SK-N-SH (cell line): ENCODE measurements around the gene SLC27A4. TPM values are rescaled to one million over a fixed set of nuclear protein-coding genes. Genes with fewer than 3 reads are reported as not detected.

ENCODE experiments used
- CTCF ChIA-PET: fragments of 300-600, 350-600 bp; formaldehyde crosslinking; extraction: SDS; loops from one replicate; lab custom pipeline; 2021; lab: Yijun Ruan, JAX
- POLR2A ChIA-PET: fragments of 350-600 bp; sonication (Branson Sonifier 250); formaldehyde crosslinking; extraction: SDS; loops from one replicate; lab custom pipeline; 2020; ENCODE audit warnings: antibody characterized with exemption, inconsistent platforms; lab: Yijun Ruan, JAX
- DNase-seq: peaks from one replicate; pipeline ENCODE4 v3.0.0; 2012
- H2AFZ ChIP-seq: fragments of 200-600 bp; sonication (generic); 2 replicates; pipeline ENCODE4 v1.8.1; 2016; ENCODE audit warnings: antibody characterized with exemption, mild to moderate bottlenecking, low read depth
- H3F3A ChIP-seq: fragments of 200-600 bp; sonication (generic); replicated peaks from 2 replicates; pipeline ENCODE3; 2016; ENCODE audit warnings: antibody characterized with exemption, mild to moderate bottlenecking; ENCODE audit not compliant: insufficient read depth
- H3K27ac ChIP-seq, 2 experiments: fragments of 200-500 bp in 1 of 2; fragments of 200-600 bp in 1 of 2; sonication (Bioruptor generic) in 1 of 2; sonication (generic), shearing (Covaris generic) in 1 of 2; 2 replicates each; pipeline versions ENCODE4 v1.5.1 to v1.6.1; 2014 to 2016; ENCODE audit warnings: low read depth in 2 of 2, inconsistent platforms in 1 of 2, low read length in 1 of 2, mild to moderate bottlenecking in 1 of 2, mixed read lengths in 1 of 2
- H3K27me3 ChIP-seq: fragments of 200-600 bp; sonication (generic), shearing (Covaris generic); 2 replicates; pipeline ENCODE4 v1.6.1; 2016; ENCODE audit warnings: mixed run types; ENCODE audit not compliant: insufficient read depth
- H3K36me3 ChIP-seq, 2 experiments: fragments of 200-500 bp in 1 of 2; fragments of 200-600 bp in 1 of 2; sonication (Bioruptor generic) in 1 of 2; sonication (generic) in 1 of 2; replicated peaks in 1 of 2; 2 replicates each; pipeline versions ENCODE3 to v1.5.1; 2014 to 2016; ENCODE audit warnings: low read length in 1 of 2, mild to moderate bottlenecking in 1 of 2; ENCODE audit not compliant: insufficient read depth in 2 of 2, control insufficient read depth in 1 of 2
- H3K4me1 ChIP-seq, 2 experiments: fragments of 200-500 bp in 1 of 2; fragments of 200-600 bp in 1 of 2; sonication (Bioruptor generic) in 1 of 2; sonication (generic), shearing (Covaris generic) in 1 of 2; 2 replicates each; pipeline versions ENCODE4 v1.5.1 to v1.6.1; 2014 to 2016; ENCODE audit warnings: low read depth in 1 of 2, low read length in 1 of 2, mixed run types in 1 of 2; ENCODE audit not compliant: insufficient read depth in 2 of 2, control insufficient read depth in 1 of 2
- H3K4me2 ChIP-seq: fragments of 200-600 bp; sonication (generic), shearing (Covaris generic); 2 replicates; pipeline ENCODE4 v1.6.1; 2017; ENCODE audit warnings: mixed run types
- H3K4me3 ChIP-seq, 2 experiments: fragments of 200-500 bp in 1 of 2; fragments of 200-600 bp in 1 of 2; sonication (Bioruptor generic) in 1 of 2; sonication (generic), shearing (Covaris generic) in 1 of 2; 2 replicates each; pipeline versions ENCODE4 v1.5.1 to v1.8.1; 2014 to 2016; ENCODE audit warnings: low read depth in 2 of 2, inconsistent platforms in 1 of 2, low read length in 1 of 2, mild to moderate bottlenecking in 1 of 2, mixed read lengths in 1 of 2, moderate library complexity in 1 of 2
- H3K79me2 ChIP-seq: fragments of 200-600 bp; sonication (generic); 2 replicates; pipeline ENCODE4 v1.8.1; 2017; ENCODE audit warnings: mild to moderate bottlenecking; ENCODE audit not compliant: insufficient read depth
- H3K9ac ChIP-seq: fragments of 200-600 bp; sonication (generic); 2 replicates; pipeline ENCODE4 v1.6.1; 2017; ENCODE audit warnings: mixed run types
- H3K9me2 ChIP-seq: fragments of 200-600 bp; sonication (generic); 2 replicates; pipeline ENCODE4 v1.6.1; 2017; ENCODE audit warnings: mixed run types
- H3K9me3 ChIP-seq: fragments of 200-600 bp; sonication (generic); 2 replicates; pipeline ENCODE4 v1.6.1; 2017; ENCODE audit warnings: mixed run types, mild to moderate bottlenecking, moderate library complexity
- H4K20me1 ChIP-seq: fragments of 200-600 bp; sonication (generic); 2 replicates; pipeline ENCODE4 v1.6.1; 2017; ENCODE audit warnings: mild to moderate bottlenecking, mixed run types; ENCODE audit not compliant: insufficient read depth
- ELF1 ChIP-seq: IDR thresholded peaks from 2 replicates; pipeline ENCODE4 v1.4.0; 2012
- EP300 ChIP-seq, 2 experiments: IDR thresholded peaks; 2 replicates each; pipeline versions ENCODE4 v1.4.0 to v1.6.1; 2012; ENCODE audit warnings: borderline replicate concordance in 1 of 2, low read depth in 1 of 2, low read length in 1 of 2
- EZH2phosphoT487 ChIP-seq: fragments of 200-600 bp; sonication (generic); IDR thresholded peaks from 2 replicates; pipeline ENCODE4 v1.6.1; 2017; ENCODE audit warnings: low read depth, mixed run types, mild to moderate bottlenecking, antibody characterized with exemption, moderate library complexity, borderline replicate concordance
- FOXM1 ChIP-seq: IDR thresholded peaks from 2 replicates; pipeline ENCODE4 v1.4.0; 2012; ENCODE audit warnings: low read depth, mild to moderate bottlenecking
- GABPA ChIP-seq: IDR thresholded peaks from 2 replicates; pipeline ENCODE4 v1.4.0; 2012; ENCODE audit warnings: low read depth, mild to moderate bottlenecking
- GATA2 ChIP-seq: sonication (generic); formaldehyde crosslinking; IDR thresholded peaks from 2 replicates; pipeline ENCODE4 v1.5.0; 2020; ENCODE audit warnings: mild to moderate bottlenecking, missing genetic modification reagents
- JUND ChIP-seq: IDR thresholded peaks from 2 replicates; pipeline ENCODE4 v1.4.0; 2012
- MEF2A ChIP-seq: IDR thresholded peaks from 2 replicates; pipeline ENCODE4 v1.4.0; 2012; ENCODE audit warnings: low read depth, borderline replicate concordance
- NRF1 ChIP-seq: IDR thresholded peaks from 2 replicates; pipeline ENCODE4 v1.6.1; 2012; ENCODE audit warnings: low read depth, mild to moderate bottlenecking, low read length
- RFX5 ChIP-seq: IDR thresholded peaks from 2 replicates; pipeline ENCODE4 v1.6.1; 2012; ENCODE audit warnings: mild to moderate bottlenecking, improper control_type of control experiment, low read length
- RXRA ChIP-seq: IDR thresholded peaks from 2 replicates; pipeline ENCODE4 v1.4.0; 2012; ENCODE audit warnings: low read depth, mild to moderate bottlenecking, borderline replicate concordance
- SIN3A ChIP-seq: IDR thresholded peaks from 2 replicates; pipeline ENCODE4 v1.6.1; 2012; ENCODE audit warnings: low read depth, mild to moderate bottlenecking, low read length, moderate library complexity, borderline replicate concordance
- SMC3 ChIP-seq: IDR thresholded peaks from 2 replicates; pipeline ENCODE4 v1.6.1; 2012; ENCODE audit warnings: low read depth, low read length, improper control_type of control experiment
- TAF1 ChIP-seq: IDR thresholded peaks from 2 replicates; pipeline ENCODE4 v1.6.1; 2012; ENCODE audit warnings: low read depth, mild to moderate bottlenecking, low read length, moderate library complexity, borderline replicate concordance
- TEAD4 ChIP-seq: IDR thresholded peaks from 2 replicates; pipeline ENCODE4 v1.4.0; 2012; ENCODE audit warnings: mild to moderate bottlenecking, borderline replicate concordance; ENCODE audit not compliant: insufficient read depth
- YY1 ChIP-seq: IDR thresholded peaks from 2 replicates; pipeline ENCODE4 v1.4.0; 2012; ENCODE audit warnings: low read depth, mild to moderate bottlenecking
- WGBS: methylation state at CpG from one replicate; pipeline ENCODE4 v1.1.6; 2017; ENCODE audit warnings: low lambda C conversion rate; 5-methylcytosine and 5-hydroxymethylcytosine counted together
- polyA plus RNA-seq, 3 experiments: library from polyadenylated mRNA; depleted of rRNA; stranded (reverse); fragments of >200 nt; gene quantifications; 2 replicates each; pipeline ENCODE4 v1.2.3, GENCODE V29; 2012
- TF ChIP-seq, protein P1 (sequence below): fragments of 200-600 bp; sonication (generic); IDR thresholded peaks from 2 replicates; pipeline ENCODE4 v1.6.1; 2017; ENCODE audit warnings: antibody characterized with exemption, mild to moderate bottlenecking, moderate library complexity
- TF ChIP-seq, protein P2 (sequence below): IDR thresholded peaks from 2 replicates; pipeline ENCODE4 v1.4.0; 2012; ENCODE audit warnings: low read depth
- TF ChIP-seq, protein P3 (sequence below): fragments of 150-350 bp; IDR thresholded peaks from 2 replicates; pipeline ENCODE4 v1.6.1; 2017; ENCODE audit warnings: antibody characterized with exemption, low read length, low read depth, borderline replicate concordance
- TF ChIP-seq, protein P4 (sequence below): IDR thresholded peaks from 2 replicates; pipeline ENCODE4 v1.4.0; 2012; ENCODE audit warnings: low read depth, borderline replicate concordance

SLC27A4 gene
- polyA plus RNA-seq, 1 of the 3 experiments (the other 2 are of a cell fraction), result 24.1 TPM

DNA sequence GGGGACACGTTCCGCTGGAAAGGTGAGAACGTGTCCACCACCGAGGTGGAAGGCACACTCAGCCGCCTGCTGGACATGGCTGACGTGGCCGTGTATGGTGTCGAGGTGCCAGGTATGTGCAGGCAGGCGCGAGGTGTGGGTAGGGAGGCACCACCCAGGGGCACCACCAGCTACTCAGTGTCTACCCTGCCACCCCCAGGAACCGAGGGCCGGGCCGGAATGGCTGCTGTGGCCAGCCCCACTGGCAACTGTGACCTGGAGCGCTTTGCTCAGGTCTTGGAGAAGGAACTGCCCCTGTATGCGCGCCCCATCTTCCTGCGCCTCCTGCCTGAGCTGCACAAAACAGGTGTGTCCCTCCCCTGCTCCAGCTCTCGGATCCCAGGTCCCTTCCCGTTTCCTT lies 15.1 kb downstream of the SLC27A4 start:
- H3K27me3 ChIP-seq, result no peaks in the 10 kb centered on the region
- no peak for TF ChIP-seq FOXM1
- no peak for TF ChIP-seq SMC3
- TF ChIP-seq EZH2phosphoT487, result no peak
- TF ChIP-seq TEAD4, result no peak
- no peak for TF ChIP-seq YY1
- TF ChIP-seq, protein P1, sequence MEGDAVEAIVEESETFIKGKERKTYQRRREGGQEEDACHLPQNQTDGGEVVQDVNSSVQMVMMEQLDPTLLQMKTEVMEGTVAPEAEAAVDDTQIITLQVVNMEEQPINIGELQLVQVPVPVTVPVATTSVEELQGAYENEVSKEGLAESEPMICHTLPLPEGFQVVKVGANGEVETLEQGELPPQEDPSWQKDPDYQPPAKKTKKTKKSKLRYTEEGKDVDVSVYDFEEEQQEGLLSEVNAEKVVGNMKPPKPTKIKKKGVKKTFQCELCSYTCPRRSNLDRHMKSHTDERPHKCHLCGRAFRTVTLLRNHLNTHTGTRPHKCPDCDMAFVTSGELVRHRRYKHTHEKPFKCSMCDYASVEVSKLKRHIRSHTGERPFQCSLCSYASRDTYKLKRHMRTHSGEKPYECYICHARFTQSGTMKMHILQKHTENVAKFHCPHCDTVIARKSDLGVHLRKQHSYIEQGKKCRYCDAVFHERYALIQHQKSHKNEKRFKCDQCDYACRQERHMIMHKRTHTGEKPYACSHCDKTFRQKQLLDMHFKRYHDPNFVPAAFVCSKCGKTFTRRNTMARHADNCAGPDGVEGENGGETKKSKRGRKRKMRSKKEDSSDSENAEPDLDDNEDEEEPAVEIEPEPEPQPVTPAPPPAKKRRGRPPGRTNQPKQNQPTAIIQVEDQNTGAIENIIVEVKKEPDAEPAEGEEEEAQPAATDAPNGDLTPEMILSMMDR, result no peak
- TF ChIP-seq JUND, result no peak
- TF ChIP-seq, protein P2, sequence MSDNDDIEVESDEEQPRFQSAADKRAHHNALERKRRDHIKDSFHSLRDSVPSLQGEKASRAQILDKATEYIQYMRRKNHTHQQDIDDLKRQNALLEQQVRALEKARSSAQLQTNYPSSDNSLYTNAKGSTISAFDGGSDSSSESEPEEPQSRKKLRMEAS, result no peak
- no peak for TF ChIP-seq ELF1
- TF ChIP-seq, protein P3, sequence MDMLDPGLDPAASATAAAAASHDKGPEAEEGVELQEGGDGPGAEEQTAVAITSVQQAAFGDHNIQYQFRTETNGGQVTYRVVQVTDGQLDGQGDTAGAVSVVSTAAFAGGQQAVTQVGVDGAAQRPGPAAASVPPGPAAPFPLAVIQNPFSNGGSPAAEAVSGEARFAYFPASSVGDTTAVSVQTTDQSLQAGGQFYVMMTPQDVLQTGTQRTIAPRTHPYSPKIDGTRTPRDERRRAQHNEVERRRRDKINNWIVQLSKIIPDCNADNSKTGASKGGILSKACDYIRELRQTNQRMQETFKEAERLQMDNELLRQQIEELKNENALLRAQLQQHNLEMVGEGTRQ, result no peak
- no peak for TF ChIP-seq GABPA
- TF ChIP-seq, all 33 proteins: peak for 0
- H3K4me3 ChIP-seq, result no peak overlapping the region
- no peak for DNase-seq
- no peaks in the 10 kb centered on the region for H3K9me3 ChIP-seq
- no peak overlapping the region for H3K4me2 ChIP-seq
- WGBS, result 96% methylated on average over 14 of the region's 19 CpGs
- no peaks in the 10 kb centered on the region for H3K79me2 ChIP-seq
- no peaks in the 10 kb centered on the region for H3K4me1 ChIP-seq
- H4K20me1 ChIP-seq, result no peaks in the 10 kb centered on the region
- peaks cover 7% of the 10 kb centered on the region for H3F3A ChIP-seq
- POLR2A ChIA-PET, result no interaction called here
- H3K27ac ChIP-seq, result no peak overlapping the region
- CTCF ChIA-PET, result interaction anchor here (1.1 to 6.2 kb wide), 5 partner anchors 11 to 83 kb away, joined by 3 to 33 read pairs (median 4); partner anchors contain the start of gene URM1
- H3K36me3 ChIP-seq, result peaks cover 7 to 10% of the 10 kb centered on the region in 2 experiments
- no peaks in the 10 kb centered on the region for H3K9me2 ChIP-seq
- no peak overlapping the region for H3K9ac ChIP-seq
- H2AFZ ChIP-seq, result no peak overlapping the region

DNA sequence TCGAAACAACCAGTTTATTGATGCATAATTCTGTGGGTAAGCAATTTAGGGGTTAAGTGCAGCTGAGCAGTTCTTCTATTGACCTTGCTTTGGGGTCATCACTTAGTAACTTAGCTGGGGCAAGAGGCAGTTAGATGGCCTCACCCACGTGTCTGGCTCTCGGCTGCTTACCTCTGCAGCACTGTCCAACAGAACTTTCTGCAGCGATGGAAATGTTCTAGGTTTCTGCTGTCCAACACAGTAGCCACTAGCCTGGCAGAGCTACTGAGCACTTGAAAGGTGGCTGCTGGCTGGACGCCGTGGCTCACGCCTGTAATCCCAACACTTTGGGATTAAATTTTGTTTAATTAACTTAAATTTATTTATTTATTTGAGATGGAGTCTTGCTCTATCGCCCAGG lies 17.8 kb downstream of the SLC27A4 start:
- no peak overlapping the region for H3K4me2 ChIP-seq
- peaks cover 7 to 8% of the 10 kb centered on the region in 2 experiments; a peak in 2 of 4 replicates for H3K4me1 ChIP-seq
- H3K9me2 ChIP-seq, result no peaks in the 10 kb centered on the region
- H3K36me3 ChIP-seq, result peaks cover 0 to 8% of the 10 kb centered on the region in 2 experiments
- CTCF ChIA-PET, result interaction anchor here (1.0 to 6.2 kb wide), 4 partner anchors 13 to 63 kb away, joined by 4 to 33 read pairs (median 8); no protein-coding TSS in a partner anchor
- POLR2A ChIA-PET, result no interaction called here
- no peak overlapping the region for H2AFZ ChIP-seq
- H3K4me3 ChIP-seq, result no peak overlapping the region
- no peaks in the 10 kb centered on the region for H4K20me1 ChIP-seq
- 96% methylated on average over 5 of the region's 8 CpGs for WGBS
- H3K9me3 ChIP-seq, result no peaks in the 10 kb centered on the region
- H3K27me3 ChIP-seq, result no peaks in the 10 kb centered on the region
- peaks cover 12% of the 10 kb centered on the region for H3F3A ChIP-seq
- H3K79me2 ChIP-seq, result no peaks in the 10 kb centered on the region
- TF ChIP-seq NRF1 (no peak), SIN3A (no peak), FOXM1 (no peak), RXRA (no peak), MEF2A (no peak), RFX5 (no peak), JUND (no peak), ELF1 (no peak), EP300 (IDR thresholded peaks at IDR 0.05; ENCODE audit: borderline replicate concordance in 1 of 2, low read depth in 1 of 2, low read length in 1 of 2) (no peak), TAF1 (no peak), GATA2 (no peak)
- TF ChIP-seq, protein P4, sequence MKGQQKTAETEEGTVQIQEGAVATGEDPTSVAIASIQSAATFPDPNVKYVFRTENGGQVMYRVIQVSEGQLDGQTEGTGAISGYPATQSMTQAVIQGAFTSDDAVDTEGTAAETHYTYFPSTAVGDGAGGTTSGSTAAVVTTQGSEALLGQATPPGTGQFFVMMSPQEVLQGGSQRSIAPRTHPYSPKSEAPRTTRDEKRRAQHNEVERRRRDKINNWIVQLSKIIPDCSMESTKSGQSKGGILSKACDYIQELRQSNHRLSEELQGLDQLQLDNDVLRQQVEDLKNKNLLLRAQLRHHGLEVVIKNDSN, result no peak
- DNase-seq, result no peak
- H3K9ac ChIP-seq, result no peak overlapping the region
- H3K27ac ChIP-seq, result no peak overlapping the region
